Nephron (organoid): Measurements from ENCODE around the gene CHRM5.

Experiments used
- H3K27ac Mint-ChIP-seq, 3 experiments: 2 replicates each; pipeline ENCODE4 v1.8.0; 2020; ENCODE audit warnings: mixed read lengths in 3 of 3, mild to moderate bottlenecking in 2 of 3, moderate library complexity in 1 of 3
- H3K27me3 Mint-ChIP-seq: 2 replicates; pipeline ENCODE4 v1.8.0; 2021; ENCODE audit warnings: low read depth, mild to moderate bottlenecking, moderate library complexity, mixed read lengths
- H3K36me3 Mint-ChIP-seq: 2 replicates; pipeline ENCODE4 v1.8.0; 2020; ENCODE audit warnings: low read depth, mixed read lengths
- H3K4me1 Mint-ChIP-seq: 2 replicates; pipeline ENCODE4 v1.8.0; 2020; ENCODE audit warnings: mixed read lengths
- H3K4me3 Mint-ChIP-seq, 3 experiments: 2 replicates each; pipeline ENCODE4 v1.8.0; 2020; ENCODE audit warnings: mild to moderate bottlenecking in 3 of 3, mixed read lengths in 3 of 3, moderate library complexity in 2 of 3
- H3K9me3 Mint-ChIP-seq: 2 replicates; pipeline ENCODE4 v1.8.0; 2020; ENCODE audit warnings: mixed read lengths
- TF ChIP-seq, protein P1 (sequence below), 3 experiments: fragments of 200-600 bp; sonication (generic); IDR thresholded peaks; one replicate each; pipeline ENCODE4 v1.5.0; 2021; ENCODE audit warnings: antibody characterized with exemption in 3 of 3; ENCODE audit not compliant: unreplicated experiment in 3 of 3

The CHRM5 gene

DNA sequence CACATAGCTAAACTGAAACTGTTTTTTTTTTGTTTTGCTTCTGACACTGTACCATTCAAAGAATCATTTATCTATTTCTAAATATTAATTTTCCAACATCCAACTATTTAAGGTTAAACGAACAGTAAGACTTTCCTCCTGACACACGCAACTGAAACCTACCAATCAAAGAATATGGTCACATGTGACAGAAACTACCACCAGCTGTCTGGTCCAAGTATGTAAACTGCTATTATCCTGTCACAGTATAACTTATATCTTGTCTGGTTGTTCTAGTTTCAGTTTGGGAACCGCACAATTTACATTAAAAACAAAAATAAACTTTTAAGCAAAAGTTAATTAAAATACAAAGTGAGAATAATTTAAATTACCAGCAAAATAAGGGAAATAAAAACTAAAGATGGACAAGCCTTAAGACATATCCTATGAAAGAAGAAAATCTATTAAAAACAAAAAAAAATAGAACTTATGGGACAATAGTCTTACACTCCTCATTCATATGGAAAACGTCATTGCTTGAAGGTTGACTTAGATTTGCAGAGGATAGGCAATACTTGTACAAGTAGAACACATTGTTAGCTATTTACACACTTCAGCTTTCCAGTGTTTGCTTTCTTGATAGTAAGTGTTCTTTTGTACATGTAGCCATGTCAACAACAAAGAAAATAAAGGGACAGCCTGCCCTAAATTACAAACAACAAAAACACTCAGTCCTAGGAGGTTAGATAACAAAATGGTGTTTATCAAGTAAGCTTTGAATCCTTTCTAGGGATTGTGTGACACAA, 26.8 kb upstream of the CHRM5 start:
- H3K27me3 Mint-ChIP-seq: peaks cover 2% of the 10 kb centered on the region
- H3K36me3 Mint-ChIP-seq: peaks cover 5% of the 10 kb centered on the region
- no peak overlapping the region for H3K4me3 Mint-ChIP-seq
- TF ChIP-seq, protein P1, sequence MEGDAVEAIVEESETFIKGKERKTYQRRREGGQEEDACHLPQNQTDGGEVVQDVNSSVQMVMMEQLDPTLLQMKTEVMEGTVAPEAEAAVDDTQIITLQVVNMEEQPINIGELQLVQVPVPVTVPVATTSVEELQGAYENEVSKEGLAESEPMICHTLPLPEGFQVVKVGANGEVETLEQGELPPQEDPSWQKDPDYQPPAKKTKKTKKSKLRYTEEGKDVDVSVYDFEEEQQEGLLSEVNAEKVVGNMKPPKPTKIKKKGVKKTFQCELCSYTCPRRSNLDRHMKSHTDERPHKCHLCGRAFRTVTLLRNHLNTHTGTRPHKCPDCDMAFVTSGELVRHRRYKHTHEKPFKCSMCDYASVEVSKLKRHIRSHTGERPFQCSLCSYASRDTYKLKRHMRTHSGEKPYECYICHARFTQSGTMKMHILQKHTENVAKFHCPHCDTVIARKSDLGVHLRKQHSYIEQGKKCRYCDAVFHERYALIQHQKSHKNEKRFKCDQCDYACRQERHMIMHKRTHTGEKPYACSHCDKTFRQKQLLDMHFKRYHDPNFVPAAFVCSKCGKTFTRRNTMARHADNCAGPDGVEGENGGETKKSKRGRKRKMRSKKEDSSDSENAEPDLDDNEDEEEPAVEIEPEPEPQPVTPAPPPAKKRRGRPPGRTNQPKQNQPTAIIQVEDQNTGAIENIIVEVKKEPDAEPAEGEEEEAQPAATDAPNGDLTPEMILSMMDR (IDR thresholded peaks at IDR 0.05; ENCODE audit: unreplicated experiment in 3 of 3): no peak
- H3K4me1 Mint-ChIP-seq: peaks cover 7% of the 10 kb centered on the region
- peaks cover 2% of the 10 kb centered on the region for H3K9me3 Mint-ChIP-seq
- H3K27ac Mint-ChIP-seq: no peak overlapping the region

DNA sequence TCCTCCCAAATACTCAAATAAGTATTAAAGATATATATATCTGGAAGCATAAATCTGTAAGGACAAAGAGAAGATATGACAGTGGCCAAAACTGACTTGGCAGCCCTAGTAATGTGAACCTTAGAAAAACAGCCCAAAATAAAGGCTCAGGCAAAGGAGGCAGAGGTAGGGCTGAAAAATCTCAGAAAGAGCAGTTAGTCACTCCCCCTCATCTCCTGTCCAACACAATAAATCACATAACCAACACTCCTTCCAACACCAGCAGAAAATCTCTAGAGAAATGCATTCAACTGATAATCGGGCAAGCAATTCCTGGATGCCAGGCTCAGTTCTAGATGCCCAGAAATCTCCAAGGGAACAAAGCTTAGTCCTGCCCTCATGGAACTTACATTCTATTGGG, 22.1 kb upstream of the CHRM5 start:
- H3K27me3 Mint-ChIP-seq: peaks cover 4% of the 10 kb centered on the region

DNA sequence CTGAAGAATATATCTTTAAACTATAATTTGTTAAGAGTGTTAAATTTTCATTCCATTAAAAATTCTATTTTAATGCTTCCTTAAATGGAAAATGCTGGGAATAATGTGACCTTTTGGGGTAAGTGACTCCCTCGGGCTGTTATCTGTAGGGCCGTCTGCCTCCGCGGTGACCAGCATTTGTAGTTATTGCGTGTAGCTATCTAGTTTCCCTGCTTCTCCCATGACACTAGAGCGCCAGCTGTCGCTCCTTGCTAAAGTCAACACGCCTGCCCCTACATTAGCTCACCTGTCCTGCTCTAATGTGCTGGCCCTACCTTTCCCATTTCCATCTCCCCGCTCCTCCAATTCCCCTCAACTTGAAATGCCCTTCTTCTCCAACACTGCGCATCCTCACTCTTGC, 12.4 kb upstream of the CHRM5 start:
- Mint-ChIP-seq H3K9me3 (peaks cover 6% of the 10 kb centered on the region), H3K4me1 (peaks cover 4% of the 10 kb centered on the region), H3K27me3 (no peaks in the 10 kb centered on the region), H3K36me3 (no peaks in the 10 kb centered on the region), H3K4me3 (no peak overlapping the region), H3K27ac (no peak overlapping the region)
- TF ChIP-seq, protein P1 (IDR thresholded peaks at IDR 0.05; ENCODE audit: unreplicated experiment in 3 of 3): no peak

More for the DNA sequence above, 22.1 kb upstream of the CHRM5 start:
- Mint-ChIP-seq H3K27ac (peak overlapping the region in 2 of 3 experiments; percentile 6 to 28), H3K4me3 (no peak overlapping the region), H3K36me3 (peaks cover 6% of the 10 kb centered on the region), H3K4me1 (peaks cover 8% of the 10 kb centered on the region), H3K9me3 (peaks cover 4% of the 10 kb centered on the region)
- TF ChIP-seq, protein P1 (IDR thresholded peaks at IDR 0.05; ENCODE audit: unreplicated experiment in 3 of 3): no peak

DNA sequence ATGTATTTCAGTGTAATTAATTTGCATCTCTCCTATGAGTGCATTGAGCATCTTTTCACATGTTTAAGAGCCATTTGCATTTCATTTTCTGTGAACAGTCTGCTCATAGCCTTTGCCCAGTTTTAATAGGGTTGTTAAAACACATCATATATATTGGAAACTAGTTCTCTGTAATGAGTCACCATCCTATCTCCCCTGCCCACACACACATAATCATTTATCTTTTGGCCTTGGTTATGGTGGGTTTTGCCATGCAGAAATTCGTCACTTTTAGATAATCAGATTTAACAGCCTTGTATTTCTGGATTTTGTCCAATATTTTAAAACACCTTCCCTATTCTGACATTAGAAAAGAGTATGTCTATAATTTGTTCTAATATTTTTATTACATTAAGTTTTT, 11.9 kb upstream of the CHRM5 start:
- Mint-ChIP-seq H3K4me3 (no peak overlapping the region), H3K27me3 (no peaks in the 10 kb centered on the region), H3K36me3 (no peaks in the 10 kb centered on the region), H3K9me3 (peaks cover 6% of the 10 kb centered on the region), H3K27ac (no peak overlapping the region), H3K4me1 (peaks cover 4% of the 10 kb centered on the region)
- TF ChIP-seq, protein P1 (IDR thresholded peaks at IDR 0.05; ENCODE audit: unreplicated experiment in 3 of 3): no peak

DNA sequence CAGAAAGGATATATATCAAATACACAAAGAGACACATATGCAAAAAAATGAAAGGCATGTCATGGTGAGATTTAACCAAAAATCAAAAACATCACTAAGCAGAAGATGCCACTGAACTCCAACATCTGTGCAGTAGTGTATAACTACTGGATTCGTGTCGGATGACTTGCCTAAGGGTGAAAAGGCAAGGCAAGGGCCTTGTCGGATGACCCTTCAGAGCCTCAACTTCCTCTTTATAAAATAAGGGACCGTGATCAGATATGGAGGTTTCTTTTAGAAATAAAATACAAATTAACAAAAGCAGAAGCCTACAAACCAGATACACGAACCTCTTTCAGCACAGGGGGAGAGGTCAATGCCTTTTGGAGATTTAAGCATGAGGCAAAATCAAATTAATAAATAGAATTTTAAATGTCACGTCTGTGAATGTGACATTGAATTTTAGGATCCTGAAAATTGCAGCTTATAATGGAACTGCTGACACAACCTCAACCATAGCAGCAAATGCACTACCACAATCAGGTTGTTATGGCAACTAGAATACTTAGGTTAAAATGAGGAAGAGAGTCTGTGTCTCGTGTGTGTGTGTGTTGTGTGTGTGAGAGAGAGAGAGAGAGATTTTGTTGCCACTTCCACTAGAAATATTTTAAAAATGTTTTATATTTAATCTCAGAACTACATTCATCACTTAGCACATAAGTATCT, 8.3 kb upstream of the CHRM5 start:
- Mint-ChIP-seq H3K4me1 (peaks cover 4% of the 10 kb centered on the region), H3K9me3 (no peaks in the 10 kb centered on the region), H3K36me3 (no peaks in the 10 kb centered on the region), H3K27me3 (no peaks in the 10 kb centered on the region), H3K4me3 (no peak overlapping the region), H3K27ac (no peak overlapping the region)
- TF ChIP-seq, protein P1 (IDR thresholded peaks at IDR 0.05; ENCODE audit: unreplicated experiment in 3 of 3): no peak
